Peyer's patch (tissue), 4 donors: Measurements from ENCODE around the gene KRI1.

Source experiments
- CTCF ChIP-seq, 6 experiments: fragments of 450-650 bp in 4 of 6; fragments of 200-600 bp in 2 of 6; sonication (generic) in 1 of 6; IDR thresholded peaks; one replicate each; pipeline ENCODE4 v1.5.1; 2017 to 2019; ENCODE audit warnings: antibody characterized with exemption in 6 of 6, mild to moderate bottlenecking in 3 of 6, moderate library complexity in 1 of 6
- POLR2A ChIP-seq, 2 donors: fragments of 450-650 bp; IDR thresholded peaks; one replicate each; pipeline ENCODE4 v1.5.1; 2017; ENCODE audit warnings: antibody characterized with exemption in 2 of 2, mild to moderate bottlenecking in 2 of 2, moderate library complexity in 2 of 2

- TF ChIP-seq CTCF (IDR thresholded peaks at IDR 0.05) (no peak), POLR2A (IDR thresholded peaks at IDR 0.05) (no peak)
Observed at GRCh38 chr19:10582091-10582490, 16.3 kb upstream of the KRI1 start.
